Panc1 (cell line): Measurements from ENCODE around the gene RHBDF1. TPM values are rescaled to one million over a fixed set of nuclear protein-coding genes. Genes with fewer than 3 reads are reported as not detected.

Experiments used
- ATAC-seq: fragments of 200-7000 bp; cut with Tn5 transposase; 2 replicates; pipeline ENCODE4 v1.9.1; 2020; ENCODE audit warnings: mild to moderate bottlenecking, moderate library complexity
- BruUV-seq: library from RNA; stranded (reverse); fragments of 400-500 nt; replicated peaks from 2 replicates; lab custom pipeline; 2021; lab: Mats Ljungman, UMichigan
- CTCF ChIA-PET: fragments of 300-600 bp; sonication (Branson Sonifier 250); formaldehyde crosslinking; loops from one replicate; lab custom pipeline; 2022; ENCODE audit warnings: antibody characterized with exemption; lab: Charles Lee
- POLR2A ChIA-PET: fragments of 300-600 bp; sonication (Branson Sonifier 250); formaldehyde crosslinking; loops from one replicate; lab custom pipeline; 2022; ENCODE audit warnings: antibody characterized with exemption; lab: Charles Lee
- DNase-seq: peaks from one replicate; pipeline ENCODE4 v3.0.0-alpha.2; 2010; ENCODE audit warnings: low read depth, low spot score
- H3K27ac ChIP-seq: 2 replicates; pipeline ENCODE4 v1.5.1; 2011; ENCODE audit warnings: mild to moderate bottlenecking, low read length, inconsistent platforms
- H3K27me3 ChIP-seq: fragments of 200-500 bp; sonication (Bioruptor generic); 2 replicates; pipeline ENCODE4 v1.6.0; 2014; ENCODE audit warnings: low read length, inconsistent platforms; ENCODE audit not compliant: control insufficient read depth, insufficient read depth
- H3K36me3 ChIP-seq: fragments of 200-500 bp; sonication (Bioruptor generic); 2 replicates; pipeline ENCODE4 v1.5.1; 2014; ENCODE audit warnings: inconsistent platforms, mild to moderate bottlenecking, low read length, moderate library complexity; ENCODE audit not compliant: control insufficient read depth, insufficient read depth
- H3K4me1 ChIP-seq: 2 replicates; pipeline ENCODE4 v1.5.1; 2011; ENCODE audit warnings: inconsistent platforms, mild to moderate bottlenecking, low read length, moderate library complexity; ENCODE audit not compliant: control insufficient read depth, insufficient read depth
- H3K4me3 ChIP-seq, 2 experiments: 2 replicates each; pipeline ENCODE4 v1.5.1; 2011 to 2012; ENCODE audit warnings: low read depth in 2 of 2, low read length in 2 of 2, mild to moderate bottlenecking in 2 of 2, inconsistent platforms in 1 of 2, moderate library complexity in 1 of 2
- H3K9me3 ChIP-seq: fragments of 200-500 bp; sonication (Bioruptor generic); 2 replicates; pipeline ENCODE4 v1.5.1; 2014; ENCODE audit warnings: low read depth, mild to moderate bottlenecking, inconsistent platforms, low read length, moderate library complexity; ENCODE audit not compliant: control insufficient read depth, insufficient read depth
- POLR2AphosphoS5 ChIP-seq: IDR thresholded peaks from 2 replicates; pipeline ENCODE4 v1.6.1; 2012; ENCODE audit warnings: mild to moderate bottlenecking, low read depth, low read length, moderate library complexity
- SIN3A ChIP-seq: IDR thresholded peaks from 2 replicates; pipeline ENCODE4 v1.6.1; 2012; ENCODE audit warnings: low read depth, mild to moderate bottlenecking, low read length, moderate library complexity, borderline replicate concordance; ENCODE audit not compliant: insufficient read depth
- TCF7L2 ChIP-seq: IDR thresholded peaks from 2 replicates; pipeline ENCODE4 v1.6.1; 2011; ENCODE audit warnings: mild to moderate bottlenecking, low read depth, low read length, inconsistent platforms
- in situ Hi-C: cut with HindIII; loops from 2 replicates; pipeline ENCODE4 v1.10.0; 2016; ENCODE audit warnings: low sequenced_read_pairs, low pct_unique_long_range_greater_than_20kb
- intact Hi-C: fragments of 100-400 bp; cut with micrococcal nuclease; formaldehyde crosslinking; loops from one replicate; pipeline ENCODE4 v1.10.0; 2022; ENCODE audit not compliant: unreplicated experiment
- total RNA-seq: library from RNA; stranded (reverse); gene quantifications from one replicate; pipeline ENCODE4 v1.2.1, GENCODE V29; 2021; ENCODE audit not compliant: unreplicated experiment
- TF ChIP-seq, protein P1 (sequence below), 2 experiments: IDR thresholded peaks; 2 replicates each; pipeline ENCODE4 v1.6.1; 2011 to 2012; ENCODE audit warnings: low read depth in 2 of 2, control low read depth in 1 of 2, low read length in 1 of 2, mild to moderate bottlenecking in 1 of 2, moderate library complexity in 1 of 2; ENCODE audit not compliant: insufficient read depth in 1 of 2
- TF ChIP-seq, protein P2 (sequence below): fragments of 450-650 bp; IDR thresholded peaks from 2 replicates; pipeline ENCODE4 v1.5.1; 2017; ENCODE audit warnings: mild to moderate bottlenecking

Gene RHBDF1
- total RNA-seq, 1 experiment from 2014 or later, result 41.7 TPM

DNA sequence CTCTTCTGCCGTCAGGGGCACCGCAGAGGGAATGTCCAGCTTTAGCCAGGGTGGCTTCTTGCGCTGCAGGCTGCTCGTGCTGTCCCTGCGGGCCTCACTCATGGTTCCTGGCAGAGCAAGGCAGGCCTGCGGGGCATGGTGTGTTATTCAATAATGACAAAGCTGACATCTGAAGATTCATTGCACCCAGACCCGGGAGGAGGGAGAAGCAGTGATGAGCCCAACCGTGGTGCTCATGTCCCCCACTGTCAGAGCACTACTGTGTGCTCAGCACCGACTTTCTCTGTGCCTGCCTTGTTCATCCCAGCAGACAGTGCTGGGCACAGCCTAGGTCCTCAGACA is 7.5 kb downstream of the RHBDF1 start:
- Histone ChIP-seq H3K36me3 (no peaks in the 10 kb centered on the region), H3K27ac (no peak overlapping the region; the same call in 1 of the 2 replicates), H3K9me3 (no peaks in the 10 kb centered on the region), H3K27me3 (no peaks in the 10 kb centered on the region), H3K4me3 (no peak overlapping the region), H3K4me1 (peaks cover 20% of the 10 kb centered on the region)
- POLR2A ChIA-PET, result interaction anchor here (0.6 kb wide), 1 partner anchor 79 kb away, joined by 8 read pairs; no protein-coding TSS in a partner anchor
- TF ChIP-seq, protein P1, sequence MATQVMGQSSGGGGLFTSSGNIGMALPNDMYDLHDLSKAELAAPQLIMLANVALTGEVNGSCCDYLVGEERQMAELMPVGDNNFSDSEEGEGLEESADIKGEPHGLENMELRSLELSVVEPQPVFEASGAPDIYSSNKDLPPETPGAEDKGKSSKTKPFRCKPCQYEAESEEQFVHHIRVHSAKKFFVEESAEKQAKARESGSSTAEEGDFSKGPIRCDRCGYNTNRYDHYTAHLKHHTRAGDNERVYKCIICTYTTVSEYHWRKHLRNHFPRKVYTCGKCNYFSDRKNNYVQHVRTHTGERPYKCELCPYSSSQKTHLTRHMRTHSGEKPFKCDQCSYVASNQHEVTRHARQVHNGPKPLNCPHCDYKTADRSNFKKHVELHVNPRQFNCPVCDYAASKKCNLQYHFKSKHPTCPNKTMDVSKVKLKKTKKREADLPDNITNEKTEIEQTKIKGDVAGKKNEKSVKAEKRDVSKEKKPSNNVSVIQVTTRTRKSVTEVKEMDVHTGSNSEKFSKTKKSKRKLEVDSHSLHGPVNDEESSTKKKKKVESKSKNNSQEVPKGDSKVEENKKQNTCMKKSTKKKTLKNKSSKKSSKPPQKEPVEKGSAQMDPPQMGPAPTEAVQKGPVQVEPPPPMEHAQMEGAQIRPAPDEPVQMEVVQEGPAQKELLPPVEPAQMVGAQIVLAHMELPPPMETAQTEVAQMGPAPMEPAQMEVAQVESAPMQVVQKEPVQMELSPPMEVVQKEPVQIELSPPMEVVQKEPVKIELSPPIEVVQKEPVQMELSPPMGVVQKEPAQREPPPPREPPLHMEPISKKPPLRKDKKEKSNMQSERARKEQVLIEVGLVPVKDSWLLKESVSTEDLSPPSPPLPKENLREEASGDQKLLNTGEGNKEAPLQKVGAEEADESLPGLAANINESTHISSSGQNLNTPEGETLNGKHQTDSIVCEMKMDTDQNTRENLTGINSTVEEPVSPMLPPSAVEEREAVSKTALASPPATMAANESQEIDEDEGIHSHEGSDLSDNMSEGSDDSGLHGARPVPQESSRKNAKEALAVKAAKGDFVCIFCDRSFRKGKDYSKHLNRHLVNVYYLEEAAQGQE (IDR thresholded peaks at IDR 0.05; ENCODE audit: insufficient read depth in 1 of 2, low read depth in 2 of 2, low read length in 1 of 2), result no peak
- no peak for TF ChIP-seq TCF7L2
- TF ChIP-seq POLR2AphosphoS5, result no peak
- no peak for TF ChIP-seq SIN3A
- TF ChIP-seq, protein P2, sequence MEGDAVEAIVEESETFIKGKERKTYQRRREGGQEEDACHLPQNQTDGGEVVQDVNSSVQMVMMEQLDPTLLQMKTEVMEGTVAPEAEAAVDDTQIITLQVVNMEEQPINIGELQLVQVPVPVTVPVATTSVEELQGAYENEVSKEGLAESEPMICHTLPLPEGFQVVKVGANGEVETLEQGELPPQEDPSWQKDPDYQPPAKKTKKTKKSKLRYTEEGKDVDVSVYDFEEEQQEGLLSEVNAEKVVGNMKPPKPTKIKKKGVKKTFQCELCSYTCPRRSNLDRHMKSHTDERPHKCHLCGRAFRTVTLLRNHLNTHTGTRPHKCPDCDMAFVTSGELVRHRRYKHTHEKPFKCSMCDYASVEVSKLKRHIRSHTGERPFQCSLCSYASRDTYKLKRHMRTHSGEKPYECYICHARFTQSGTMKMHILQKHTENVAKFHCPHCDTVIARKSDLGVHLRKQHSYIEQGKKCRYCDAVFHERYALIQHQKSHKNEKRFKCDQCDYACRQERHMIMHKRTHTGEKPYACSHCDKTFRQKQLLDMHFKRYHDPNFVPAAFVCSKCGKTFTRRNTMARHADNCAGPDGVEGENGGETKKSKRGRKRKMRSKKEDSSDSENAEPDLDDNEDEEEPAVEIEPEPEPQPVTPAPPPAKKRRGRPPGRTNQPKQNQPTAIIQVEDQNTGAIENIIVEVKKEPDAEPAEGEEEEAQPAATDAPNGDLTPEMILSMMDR, result no peak
- no TSS peak for BruUV-seq
- in situ Hi-C loops, result no loop called here
- intact Hi-C loops, result loop anchor here (2.0 kb wide), 1 partner anchor 32 kb away; no protein-coding TSS in a partner anchor
- DNase-seq (no peak), ATAC-seq (no peak)
- CTCF ChIA-PET, result interaction anchor here (1.9 kb wide), 1 partner anchor 297 kb away, joined by 7 read pairs; no protein-coding TSS in a partner anchor

DNA sequence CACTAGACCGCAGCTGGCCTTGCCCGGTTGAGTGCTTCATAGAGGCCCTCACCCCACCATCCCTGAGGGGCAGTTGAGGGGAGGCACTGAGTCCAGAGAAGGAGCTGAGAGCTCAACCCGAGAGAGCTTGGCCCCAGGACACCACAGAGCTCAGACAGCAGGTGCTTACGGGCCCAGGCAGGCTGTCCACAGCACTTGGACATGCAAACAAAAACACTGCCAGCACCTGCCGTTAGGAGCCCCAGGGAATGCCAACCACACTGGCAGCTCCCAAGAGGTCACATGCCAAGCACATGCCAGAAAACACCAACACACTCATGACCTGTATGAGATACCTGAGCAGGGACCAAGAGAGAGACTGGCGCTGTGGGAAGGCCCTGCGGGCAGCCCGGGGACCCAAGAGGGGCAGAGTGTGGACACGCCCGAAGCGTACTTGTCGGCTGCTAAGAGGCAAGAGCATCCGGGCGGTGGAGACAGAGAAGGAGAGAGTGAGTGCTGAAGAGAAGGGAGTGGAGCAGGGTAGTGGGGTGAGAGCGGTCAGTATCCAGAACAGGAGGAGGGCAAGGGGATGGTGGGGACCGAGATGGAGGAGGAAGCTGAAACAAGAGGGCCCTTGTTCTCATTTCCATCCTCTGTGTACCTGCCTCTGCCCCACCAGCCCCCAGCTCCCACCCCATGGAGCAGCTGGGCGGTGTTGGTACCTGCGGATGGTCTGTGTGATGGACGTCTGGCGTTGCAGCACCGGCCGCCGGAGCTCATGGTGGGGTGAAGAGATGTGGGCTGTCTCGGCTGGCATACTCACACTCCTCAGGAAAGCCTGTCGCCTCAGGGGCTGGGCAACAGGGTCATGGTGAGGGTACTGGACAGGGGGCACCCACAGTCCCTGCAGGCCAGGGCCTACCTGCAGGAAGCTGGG is 8.2 kb downstream of the RHBDF1 start:
- Histone ChIP-seq H3K4me1 (peaks cover 16% of the 10 kb centered on the region), H3K27me3 (no peaks in the 10 kb centered on the region), H3K9me3 (no peaks in the 10 kb centered on the region), H3K27ac (no peak overlapping the region), H3K4me3 (no peak overlapping the region), H3K36me3 (no peaks in the 10 kb centered on the region)
- ATAC-seq (no peak), DNase-seq (no peak)
- POLR2A ChIA-PET, result interaction anchor here (0.6 kb wide), 1 partner anchor 80 kb away, joined by 8 read pairs; no protein-coding TSS in a partner anchor
- BruUV-seq, result no TSS peak
- CTCF ChIA-PET, result interaction anchor here (1.9 kb wide), 1 partner anchor 298 kb away, joined by 7 read pairs; no protein-coding TSS in a partner anchor
- TF ChIP-seq TCF7L2, result no peak
- no peak for TF ChIP-seq SIN3A
- TF ChIP-seq, protein P2, result no peak
- TF ChIP-seq, protein P1 (IDR thresholded peaks at IDR 0.05; ENCODE audit: insufficient read depth in 1 of 2, low read depth in 2 of 2, low read length in 1 of 2), result no peak
- TF ChIP-seq POLR2AphosphoS5, result no peak
- intact Hi-C loops (loop anchor here (2.0 kb wide), 1 partner anchor 33 kb away; no protein-coding TSS in a partner anchor), in situ Hi-C loops (no loop called here)
